AG04450 (cell line): ENCODE measurements around the gene CNIH3. TPM values are rescaled to one million over a fixed set of nuclear protein-coding genes. Genes with fewer than 3 reads are reported as not detected.

Experiments used
- CTCF ChIA-PET: fragments of 300-600, 350-600 bp; formaldehyde crosslinking; extraction: SDS; loops from one replicate; lab custom pipeline; 2022; ENCODE audit warnings: antibody characterized with exemption, inconsistent platforms; lab: Charles Lee
- POLR2A ChIA-PET: fragments of 350-600 bp; formaldehyde crosslinking; extraction: SDS; loops from one replicate; lab custom pipeline; 2021; ENCODE audit warnings: antibody characterized with exemption, inconsistent platforms; lab: Yijun Ruan, JAX
- DNase-seq: peaks from one replicate; pipeline ENCODE4 v3.0.0-alpha.2; 2011; ENCODE audit warnings: low read depth, low spot score
- H3K27ac ChIP-seq: one replicate; pipeline ENCODE4 v1.5.1; 2012; ENCODE audit warnings: low read depth, low read length, control low read depth
- H3K27me3 ChIP-seq: one replicate; pipeline ENCODE4 v1.6.0; 2012; ENCODE audit warnings: low read length; ENCODE audit not compliant: control insufficient read depth, insufficient read depth
- H3K4me3 ChIP-seq: 2 replicates; pipeline ENCODE4 v1.5.1; 2011; ENCODE audit warnings: mild to moderate bottlenecking, low read depth, low read length, control low read depth
- H3K9me3 ChIP-seq: 2 replicates; pipeline ENCODE4 v1.5.1; 2012; ENCODE audit warnings: low read length; ENCODE audit not compliant: control insufficient read depth, insufficient read depth
- polyA plus RNA-seq: library from polyadenylated mRNA; depleted of rRNA; stranded (reverse); fragments of >200 nt; gene quantifications from 2 replicates; pipeline ENCODE4 v1.2.3, GENCODE V29; 2011
- TF ChIP-seq, protein P1 (sequence below): IDR thresholded peaks from 2 replicates; pipeline ENCODE4 v1.5.1; 2011; ENCODE audit warnings: low read depth, low read length, control low read depth, inconsistent platforms

Gene CNIH3
- polyA plus RNA-seq, 1 experiment, result 6.5 TPM

DNA sequence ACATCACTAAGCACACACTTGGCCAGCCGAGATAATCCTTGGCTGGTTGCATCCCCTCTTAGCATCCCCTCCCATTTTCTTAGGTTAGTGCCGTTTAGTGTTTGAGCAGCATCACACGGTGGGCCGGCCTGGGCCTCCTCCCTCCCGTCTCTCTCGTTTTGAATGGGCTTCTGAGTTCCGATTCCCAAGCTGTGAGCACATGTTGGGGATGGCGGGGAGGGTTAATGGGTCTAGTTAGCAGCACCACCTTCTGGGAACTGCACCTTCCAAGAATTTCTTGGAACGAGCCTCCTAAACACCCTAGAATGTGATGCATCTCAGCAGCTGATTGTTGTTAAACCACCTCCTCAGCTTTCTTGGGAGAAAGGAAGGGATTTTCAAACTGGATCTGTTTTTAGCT is 73.3 kb downstream of the CNIH3 start:
- DNase-seq, result no peak
- Histone ChIP-seq H3K4me3 (no peak overlapping the region), H3K9me3 (no peaks in the 10 kb centered on the region; the same call in 1 of the 2 replicates), H3K27me3 (no peaks in the 10 kb centered on the region), H3K27ac (no peak overlapping the region)
- TF ChIP-seq, protein P1, sequence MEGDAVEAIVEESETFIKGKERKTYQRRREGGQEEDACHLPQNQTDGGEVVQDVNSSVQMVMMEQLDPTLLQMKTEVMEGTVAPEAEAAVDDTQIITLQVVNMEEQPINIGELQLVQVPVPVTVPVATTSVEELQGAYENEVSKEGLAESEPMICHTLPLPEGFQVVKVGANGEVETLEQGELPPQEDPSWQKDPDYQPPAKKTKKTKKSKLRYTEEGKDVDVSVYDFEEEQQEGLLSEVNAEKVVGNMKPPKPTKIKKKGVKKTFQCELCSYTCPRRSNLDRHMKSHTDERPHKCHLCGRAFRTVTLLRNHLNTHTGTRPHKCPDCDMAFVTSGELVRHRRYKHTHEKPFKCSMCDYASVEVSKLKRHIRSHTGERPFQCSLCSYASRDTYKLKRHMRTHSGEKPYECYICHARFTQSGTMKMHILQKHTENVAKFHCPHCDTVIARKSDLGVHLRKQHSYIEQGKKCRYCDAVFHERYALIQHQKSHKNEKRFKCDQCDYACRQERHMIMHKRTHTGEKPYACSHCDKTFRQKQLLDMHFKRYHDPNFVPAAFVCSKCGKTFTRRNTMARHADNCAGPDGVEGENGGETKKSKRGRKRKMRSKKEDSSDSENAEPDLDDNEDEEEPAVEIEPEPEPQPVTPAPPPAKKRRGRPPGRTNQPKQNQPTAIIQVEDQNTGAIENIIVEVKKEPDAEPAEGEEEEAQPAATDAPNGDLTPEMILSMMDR, result no peak
- ChIA-PET CTCF (interaction anchor here (0.8 kb wide), 1 partner anchor 176 kb away, joined by 3 read pairs; no protein-coding TSS in a partner anchor), POLR2A (no interaction called here)

DNA sequence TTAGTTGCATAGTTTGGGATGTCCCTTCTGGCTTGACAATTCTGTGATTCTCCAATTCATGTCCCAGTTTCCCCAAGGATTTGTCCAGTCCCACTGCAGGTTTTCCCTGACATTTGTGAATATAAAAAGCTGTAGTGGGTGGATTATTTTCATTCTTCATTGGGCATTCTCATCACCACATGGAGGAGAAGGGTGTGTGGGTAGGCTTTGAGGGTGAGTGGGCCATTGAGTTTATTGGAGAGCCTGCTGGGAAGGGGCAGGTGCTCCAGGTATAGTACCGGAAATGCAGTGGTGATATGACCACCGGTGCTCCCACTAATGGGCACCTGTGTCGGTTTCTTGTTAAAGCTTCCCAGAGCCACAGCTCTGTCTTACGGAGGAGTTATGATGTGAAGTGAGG is 74.5 kb downstream of the CNIH3 start:
- Histone ChIP-seq H3K27me3 (no peaks in the 10 kb centered on the region), H3K27ac (no peak overlapping the region), H3K9me3 (no peaks in the 10 kb centered on the region; the same call in 1 of the 2 replicates), H3K4me3 (no peak overlapping the region)
- CTCF ChIA-PET, result no interaction called here
- no peak for DNase-seq
- TF ChIP-seq, protein P1, result no peak
- POLR2A ChIA-PET, result no interaction called here

DNA sequence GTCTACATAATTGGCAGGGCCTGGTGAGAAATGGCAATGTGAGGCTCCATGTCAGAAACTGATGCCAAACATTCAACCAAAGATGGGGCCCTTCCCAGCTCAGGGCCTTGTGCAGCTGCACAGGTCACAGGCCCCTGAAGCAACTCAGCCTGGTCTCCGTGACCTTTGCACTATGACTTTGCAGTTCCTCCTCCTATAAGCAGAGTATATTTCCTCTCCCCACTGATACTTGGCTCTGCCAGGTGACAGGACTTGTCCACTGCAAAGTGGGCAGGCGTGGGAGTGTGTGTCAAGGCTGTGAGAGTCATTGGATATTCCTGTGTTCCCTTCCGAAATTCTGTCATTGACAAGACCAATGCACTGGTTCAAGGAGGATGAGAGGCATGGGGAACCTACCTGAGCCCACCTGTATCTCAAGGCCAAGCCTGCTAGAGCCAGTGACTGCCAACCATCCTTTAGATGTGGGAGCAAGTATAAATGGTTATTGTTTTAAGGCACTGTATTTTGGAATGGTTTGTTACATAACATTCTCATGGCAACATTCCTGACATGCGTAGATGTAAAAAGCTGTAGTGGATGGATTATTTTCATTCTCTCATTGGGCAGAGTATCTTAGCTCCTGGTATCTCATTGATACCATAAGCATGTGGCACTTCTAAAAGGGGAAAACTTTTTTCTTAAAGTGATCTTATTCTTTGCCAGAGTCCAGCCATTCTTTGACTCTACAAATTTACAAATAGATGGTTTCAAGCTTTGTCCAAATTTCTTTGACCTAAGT is 75.2 kb downstream of the CNIH3 start:
- Histone ChIP-seq H3K27ac (no peak overlapping the region), H3K9me3 (no peaks in the 10 kb centered on the region; the same call in 1 of the 2 replicates), H3K4me3 (no peak overlapping the region), H3K27me3 (no peaks in the 10 kb centered on the region)
- ChIA-PET CTCF (interaction anchor here (1.0 to 1.2 kb wide), 3 partner anchors 10 to 160 kb away, joined by 3 to 4 read pairs (median 4); no protein-coding TSS in a partner anchor), POLR2A (no interaction called here)
- TF ChIP-seq, protein P1, result no peak
- DNase-seq, result no peak

DNA sequence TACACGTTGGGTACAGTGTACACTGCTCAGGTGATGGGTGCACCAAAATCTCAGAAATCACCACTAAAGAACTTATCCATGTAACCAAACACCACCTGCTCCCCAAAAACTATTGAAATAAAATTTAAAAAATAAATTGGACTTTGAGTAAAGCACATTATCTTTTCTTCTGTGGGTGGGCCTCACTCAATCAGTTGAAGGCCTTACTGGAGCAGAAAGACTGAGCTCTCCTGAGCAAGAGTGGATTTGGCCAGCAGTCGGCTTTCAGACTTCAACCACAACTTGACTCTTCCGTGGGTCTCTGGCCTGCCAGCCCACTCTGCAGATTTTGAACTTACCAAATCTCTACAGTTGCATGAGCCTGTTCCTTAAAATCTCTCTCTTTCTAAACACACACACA is 78.9 kb downstream of the CNIH3 start:
- ChIA-PET POLR2A (no interaction called here), CTCF (interaction anchor here (0.5 to 1.7 kb wide), 3 partner anchors 16 to 246 kb away, joined by 3 to 4 read pairs (median 3); no protein-coding TSS in a partner anchor)
- Histone ChIP-seq H3K9me3 (no peaks in the 10 kb centered on the region), H3K4me3 (no peak overlapping the region), H3K27me3 (no peaks in the 10 kb centered on the region), H3K27ac (no peak overlapping the region)
- DNase-seq, result no peak
- TF ChIP-seq, protein P1, result no peak

GRCh38 chr1:224696021-224696420 is 79.9 kb downstream of the CNIH3 start:
- Histone ChIP-seq H3K4me3 (no peak overlapping the region), H3K27me3 (no peaks in the 10 kb centered on the region), H3K9me3 (no peaks in the 10 kb centered on the region), H3K27ac (no peak overlapping the region)
- ChIA-PET CTCF (interaction anchor here (1.6 to 1.7 kb wide), 2 partner anchors 17 to 156 kb away, joined by 4 read pairs; no protein-coding TSS in a partner anchor), POLR2A (no interaction called here)
- no peak for DNase-seq
- TF ChIP-seq, protein P1, result no peak
